C4-2B (cell line): Measurements from ENCODE around the gene OSBPL1A.

Source experiments
- CTCF ChIP-seq: fragments of 450-650 bp; conservative IDR thresholded peaks from 2 replicates; pipeline ENCODE4 v1.5.1; 2017; ENCODE audit warnings: mild to moderate bottlenecking
- ZFX ChIP-seq: fragments of 450-650 bp; IDR thresholded peaks from 2 replicates; pipeline ENCODE4 v1.6.1; 2017

- TF ChIP-seq CTCF (no peak), ZFX (no peak)
Observed at GRCh38 chr18:24259869-24260641, 137.6 kb downstream of the OSBPL1A start.
